GM23338 (cell line): ENCODE data around the gene ST6GALNAC3. TPM values are rescaled to one million over a fixed set of nuclear protein-coding genes. Genes with fewer than 3 reads are reported as not detected.

Source experiments
- ATAC-seq: fragments of 200-7000 bp; cut with Tn5 transposase; 3 replicates; pipeline ENCODE4 v1.9.1; 2020
- DNase-seq: peaks from one replicate; pipeline ENCODE4 v3.0.0-alpha.2; 2015; ENCODE audit warnings: low spot score
- H2AFZ ChIP-seq: fragments of 200-600 bp; sonication (generic); 2 replicates; pipeline ENCODE4 v1.8.0; 2016; ENCODE audit warnings: antibody characterized with exemption, mild to moderate bottlenecking, moderate library complexity
- H3F3A ChIP-seq: fragments of 200-600 bp; sonication (generic); replicated peaks from 2 replicates; pipeline ENCODE4 v1.8.0; 2017; ENCODE audit warnings: antibody characterized with exemption, mixed run types, low read depth
- H3K27ac ChIP-seq: fragments of 200-600 bp; sonication (generic); 2 replicates; pipeline ENCODE4 v1.6.1; 2016; ENCODE audit warnings: low read depth
- H3K27me3 ChIP-seq: fragments of 200-600 bp; sonication (generic); 2 replicates; pipeline ENCODE4 v1.8.0; 2016; ENCODE audit warnings: mild to moderate bottlenecking, mixed run types, moderate library complexity; ENCODE audit not compliant: insufficient read depth
- H3K36me3 ChIP-seq: fragments of 200-600 bp; sonication (generic); 2 replicates; pipeline ENCODE4 v1.8.0; 2016; ENCODE audit warnings: mild to moderate bottlenecking; ENCODE audit not compliant: insufficient read depth
- H3K4me1 ChIP-seq: fragments of 200-600 bp; sonication (generic); 2 replicates; pipeline ENCODE4 v1.8.0; 2016; ENCODE audit warnings: mild to moderate bottlenecking, moderate library complexity; ENCODE audit not compliant: insufficient read depth
- H3K4me2 ChIP-seq: fragments of 200-600 bp; sonication (generic); 2 replicates; pipeline ENCODE4 v1.7.1; 2017; ENCODE audit warnings: mixed run types
- H3K4me3 ChIP-seq: fragments of 200-600 bp; sonication (generic); 2 replicates; pipeline ENCODE4 v1.6.1; 2016; ENCODE audit warnings: mixed run types
- H3K79me2 ChIP-seq: fragments of 200-600 bp; sonication (generic); replicated peaks from 2 replicates; pipeline ENCODE4 v1.8.0; 2017; ENCODE audit warnings: mild to moderate bottlenecking; ENCODE audit not compliant: insufficient read depth
- H3K9me2 ChIP-seq: fragments of 200-600 bp; sonication (generic); 2 replicates; pipeline ENCODE4 v1.8.0; 2017; ENCODE audit not compliant: insufficient read depth
- H4K20me1 ChIP-seq: fragments of 200-600 bp; sonication (generic); replicated peaks from 2 replicates; pipeline ENCODE4 v1.8.0; 2017; ENCODE audit warnings: mild to moderate bottlenecking; ENCODE audit not compliant: insufficient read depth
- H3K27ac Mint-ChIP-seq: 2 replicates; pipeline ENCODE4 v1.8.0; 2020; ENCODE audit warnings: inconsistent platforms, mild to moderate bottlenecking, moderate library complexity, mixed read lengths
- H3K27me3 Mint-ChIP-seq: 3 replicates; pipeline ENCODE4 v1.8.0; 2022; ENCODE audit warnings: low read depth, mild to moderate bottlenecking, moderate library complexity, mixed read lengths, inconsistent platforms; ENCODE audit not compliant: insufficient read depth, poor library complexity
- H3K36me3 Mint-ChIP-seq: 3 replicates; pipeline ENCODE4 v1.8.0; 2021; ENCODE audit warnings: low read depth, mild to moderate bottlenecking, inconsistent platforms, moderate library complexity, mixed read lengths
- H3K4me1 Mint-ChIP-seq: 3 replicates; pipeline ENCODE4 v1.8.0; 2020; ENCODE audit warnings: mild to moderate bottlenecking, inconsistent platforms, mixed read lengths
- H3K4me3 Mint-ChIP-seq: 3 replicates; pipeline ENCODE4 v1.8.0; 2021; ENCODE audit warnings: moderate library complexity, mild to moderate bottlenecking, inconsistent platforms, mixed read lengths
- H3K9me3 Mint-ChIP-seq: 3 replicates; pipeline ENCODE4 v1.8.0; 2020; ENCODE audit warnings: moderate library complexity, mild to moderate bottlenecking, inconsistent platforms, mixed read lengths
- CREB1 ChIP-seq: fragments of 250-450 bp; sonication (Bioruptor Pico); IDR thresholded peaks from 2 replicates; pipeline ENCODE4 v1.5.0; 2020; ENCODE audit warnings: low read depth, mild to moderate bottlenecking, moderate library complexity
- CTCF ChIP-seq, 2 experiments: fragments of 200-600 bp in 1 of 2; sonication (generic) in 1 of 2; conservative IDR thresholded peaks; 2 replicates each; pipeline versions ENCODE4 v1.5.1 to v1.6.1; 2016 to 2017; ENCODE audit warnings: antibody characterized with exemption in 2 of 2, low read depth in 2 of 2, mild to moderate bottlenecking in 2 of 2, moderate library complexity in 1 of 2
- EZH2 ChIP-seq: fragments of 200-600 bp; sonication (generic); IDR thresholded peaks from one replicate; pipeline ENCODE4 v1.8.0; 2017; ENCODE audit warnings: antibody characterized with exemption, mild to moderate bottlenecking, low read depth; ENCODE audit not compliant: unreplicated experiment
- EZH2phosphoT487 ChIP-seq: fragments of 200-600 bp; sonication (generic); IDR thresholded peaks from one replicate; pipeline ENCODE4 v1.8.1; 2018; ENCODE audit warnings: antibody characterized with exemption; ENCODE audit not compliant: unreplicated experiment
- JUNB ChIP-seq: IDR thresholded peaks from one replicate; pipeline ENCODE4 v1.6.1; 2016; ENCODE audit warnings: antibody characterized with exemption; ENCODE audit not compliant: unreplicated experiment
- NANOG ChIP-seq: IDR thresholded peaks from 2 replicates; pipeline ENCODE4 v1.6.1; 2016; ENCODE audit warnings: antibody characterized with exemption, borderline replicate concordance
- REST ChIP-seq: IDR thresholded peaks from one replicate; pipeline ENCODE4 v1.6.1; 2018; ENCODE audit warnings: antibody characterized with exemption; ENCODE audit not compliant: unreplicated experiment
- ZNF114 ChIP-seq: fragments of 250-450 bp; sonication (Bioruptor Pico); IDR thresholded peaks from 2 replicates; pipeline ENCODE4 v1.5.0; 2020; ENCODE audit warnings: mild to moderate bottlenecking, moderate library complexity
- ZNF331 ChIP-seq: fragments of 250-450 bp; sonication (Bioruptor Pico); IDR thresholded peaks from 2 replicates; pipeline ENCODE4 v1.5.0; 2020; ENCODE audit warnings: low read depth, mild to moderate bottlenecking, moderate library complexity
- ZNF462 ChIP-seq: fragments of 250-450 bp; sonication (Bioruptor Pico); IDR thresholded peaks from 2 replicates; pipeline ENCODE4 v1.5.0; 2020; ENCODE audit warnings: mild to moderate bottlenecking, moderate library complexity
- polyA plus RNA-seq: library from polyadenylated mRNA; unstranded; fragments of >200 nt; fragmentation: Nextera tagmentation; extraction: Ambion mirVana; gene quantifications from 2 replicates; pipeline ENCODE4 v1.2.1, GENCODE V29; 2016
- total RNA-seq: library from RNA; depleted of rRNA; stranded (reverse); fragments of >200 nt; shearing (Covaris generic); gene quantifications from 2 replicates; pipeline ENCODE4 v1.2.3, GENCODE V29; 2014

Gene ST6GALNAC3
- total and polyA plus RNA-seq, 2 experiments from 2014 or later, result 4.7 to 11.6 TPM

GRCh38 chr1:76352741-76353435 is 278.3 kb downstream of the ST6GALNAC3 start:
- Mint-ChIP-seq H3K27me3 (no peaks in the 10 kb centered on the region), H3K36me3 (no peaks in the 10 kb centered on the region), H3K9me3 (no peaks in the 10 kb centered on the region), H3K4me1 (peaks cover 18% of the 10 kb centered on the region; the same call in 2 of the 3 replicates), H3K27ac (no peak overlapping the region), H3K4me3 (no peak overlapping the region)
- Histone ChIP-seq H4K20me1 (no peaks in the 10 kb centered on the region), H3K79me2 (no peaks in the 10 kb centered on the region), H3K4me2 (no peak overlapping the region), H3K27me3 (no peaks in the 10 kb centered on the region), H3F3A (no peaks in the 10 kb centered on the region), H3K4me3 (no peak overlapping the region), H3K4me1 (peaks cover 13% of the 10 kb centered on the region; the same call in 1 of the 2 replicates), H3K27ac (no peak overlapping the region), H2AFZ (no peak overlapping the region), H3K9me2 (no peaks in the 10 kb centered on the region), H3K36me3 (no peaks in the 10 kb centered on the region)
- DNase-seq (no peak), ATAC-seq (no peak)
- TF ChIP-seq EZH2 (no peak), CTCF (conservative IDR thresholded peaks at IDR 0.05; ENCODE audit: low read depth in 2 of 2) (no peak), NANOG (no peak), EZH2phosphoT487 (no peak), CREB1 (CRISPR knock-in tag) (no peak), ZNF331 (no peak), ZNF114 (CRISPR knock-in tag) (no peak), JUNB (no peak)

- no peak overlapping the region for H3K27ac ChIP-seq
- Mint-ChIP-seq H3K27ac (no peak overlapping the region), H3K9me3 (no peaks in the 10 kb centered on the region), H3K4me1 (peaks cover 29% of the 10 kb centered on the region), H3K4me3 (no peak overlapping the region), H3K36me3 (no peaks in the 10 kb centered on the region), H3K27me3 (peaks cover 3% of the 10 kb centered on the region)
- H3K79me2 ChIP-seq, result no peaks in the 10 kb centered on the region
- H3K36me3 ChIP-seq, result no peaks in the 10 kb centered on the region
- H3K4me1 ChIP-seq, result peaks cover 13% of the 10 kb centered on the region
- DNase-seq (no peak), ATAC-seq (no peak)
- no peak overlapping the region for H3K4me3 ChIP-seq
- no peak overlapping the region for H3K4me2 ChIP-seq
- H3K27me3 ChIP-seq, result no peaks in the 10 kb centered on the region
- H2AFZ ChIP-seq, result no peak overlapping the region
- H3F3A ChIP-seq, result no peaks in the 10 kb centered on the region
- no peaks in the 10 kb centered on the region for H4K20me1 ChIP-seq
- no peaks in the 10 kb centered on the region for H3K9me2 ChIP-seq
- no peak for TF ChIP-seq EZH2phosphoT487
- TF ChIP-seq ZNF331, result no peak
- no peak for TF ChIP-seq ZNF114 (CRISPR knock-in tag)
- TF ChIP-seq CREB1 (CRISPR knock-in tag), result no peak
- no peak for TF ChIP-seq ZNF462
- TF ChIP-seq REST, result no peak
These were observed 279.7 kb downstream of the ST6GALNAC3 start for GRCh38 chr1:76354236-76354635.
